MCF 10A (cell line): ENCODE results near the gene GRIP1. TPM values are rescaled to one million over a fixed set of nuclear protein-coding genes. Genes with fewer than 3 reads are reported as not detected.

Source experiments
- BruUV-seq: library from RNA; stranded (reverse); fragments of 400-500 nt; replicated peaks from 2 replicates; lab custom pipeline; 2021; lab: Mats Ljungman, UMichigan
- CTCF ChIA-PET: fragments of 300-600 bp; sonication (Branson Sonifier 250); formaldehyde crosslinking; extraction: SDS; loops from one replicate; lab custom pipeline; 2021; ENCODE audit warnings: antibody characterized with exemption, inconsistent platforms; lab: Yijun Ruan, JAX
- POLR2A ChIA-PET: fragments of 300-600, 350-650 bp; sonication (Branson Sonifier 250); formaldehyde crosslinking; extraction: SDS; loops from one replicate; lab custom pipeline; 2020; ENCODE audit warnings: antibody characterized with exemption, inconsistent platforms; lab: Yijun Ruan, JAX
- DNase-seq: peaks from one replicate; pipeline ENCODE4 v3.0.0-alpha.2; 2018; ENCODE audit not compliant: unreplicated experiment
- H3K27ac Mint-ChIP-seq: one replicate; pipeline ENCODE4 v1.8.0; 2022; ENCODE audit warnings: mild to moderate bottlenecking, low read depth, mixed read lengths; ENCODE audit not compliant: unreplicated experiment
- H3K27me3 Mint-ChIP-seq: one replicate; pipeline ENCODE4 v1.8.0; 2022; ENCODE audit warnings: mixed read lengths; ENCODE audit not compliant: insufficient read depth, unreplicated experiment
- H3K36me3 Mint-ChIP-seq: one replicate; pipeline ENCODE4 v1.8.0; 2022; ENCODE audit warnings: mild to moderate bottlenecking, moderate library complexity, mixed read lengths; ENCODE audit not compliant: insufficient read depth, unreplicated experiment
- H3K4me1 Mint-ChIP-seq: one replicate; pipeline ENCODE4 v1.8.0; 2022; ENCODE audit warnings: mixed read lengths; ENCODE audit not compliant: insufficient read depth, unreplicated experiment
- H3K4me3 Mint-ChIP-seq: one replicate; pipeline ENCODE4 v1.8.0; 2022; ENCODE audit warnings: mild to moderate bottlenecking, moderate library complexity, mixed read lengths; ENCODE audit not compliant: unreplicated experiment
- H3K9me3 Mint-ChIP-seq: one replicate; pipeline ENCODE4 v1.8.0; 2022; ENCODE audit warnings: mixed read lengths; ENCODE audit not compliant: unreplicated experiment
- CTCF ChIP-seq: fragments of 200-600 bp; IDR thresholded peaks from one replicate; pipeline ENCODE4 v1.8.0; 2022; ENCODE audit warnings: antibody characterized with exemption, mild to moderate bottlenecking; ENCODE audit not compliant: unreplicated experiment
- intact Hi-C: fragments of 100-400 bp; cut with micrococcal nuclease; formaldehyde crosslinking; loops from 2 replicates; pipeline ENCODE4 v1.14.1; 2022
- total RNA-seq: library from RNA; stranded (reverse); gene quantifications from 2 replicates; pipeline ENCODE4 v1.2.3, GENCODE V29; 2022

The GRIP1 gene
- total RNA-seq, 1 experiment from 2014 or later = 8.2 TPM

- no TSS peak for BruUV-seq
- H3K4me1 Mint-ChIP-seq = no peaks in the 10 kb centered on the region
- CTCF ChIA-PET = no interaction called here
These were observed 35.8 kb upstream of the GRIP1 start for GRCh38 chr12:66714709-66715108.

GRCh38 chr12:66713984-66714383, 35.1 kb upstream of the GRIP1 start:
- ChIA-PET POLR2A (no interaction called here), CTCF (interaction anchor here (0.6 kb wide), 1 partner anchor 15 kb away, joined by 3 read pairs; no protein-coding TSS in a partner anchor)
- intact Hi-C loops = no loop called here
- TF ChIP-seq CTCF = no peak
- Mint-ChIP-seq H3K36me3 (no peaks in the 10 kb centered on the region), H3K27ac (no peak overlapping the region), H3K4me3 (no peak overlapping the region), H3K4me1 (no peaks in the 10 kb centered on the region), H3K27me3 (peaks cover 30% of the 10 kb centered on the region), H3K9me3 (no peaks in the 10 kb centered on the region)
- no peak for DNase-seq
- BruUV-seq = no TSS peak

More at GRCh38 chr12:66714709-66715108, 35.8 kb upstream of the GRIP1 start:
- H3K27ac Mint-ChIP-seq = no peak overlapping the region
- no peak for TF ChIP-seq CTCF
- H3K9me3 Mint-ChIP-seq = no peaks in the 10 kb centered on the region
- no peak overlapping the region for H3K4me3 Mint-ChIP-seq
- H3K27me3 Mint-ChIP-seq = peaks cover 30% of the 10 kb centered on the region
- intact Hi-C loops = no loop called here
- no peak for DNase-seq
- H3K36me3 Mint-ChIP-seq = no peaks in the 10 kb centered on the region
- POLR2A ChIA-PET = no interaction called here

GRCh38 chr12:66709893-66710292, 31.0 kb upstream of the GRIP1 start:
- no peak overlapping the region for H3K27ac Mint-ChIP-seq
- H3K36me3 Mint-ChIP-seq = no peaks in the 10 kb centered on the region
- BruUV-seq = no TSS peak
- no peak for TF ChIP-seq CTCF
- no peak overlapping the region for H3K4me3 Mint-ChIP-seq
- intact Hi-C loops = loop anchor here (5.0 kb wide), 1 partner anchor 358 kb away; no protein-coding TSS in a partner anchor
- no peak for DNase-seq
- no peaks in the 10 kb centered on the region for H3K9me3 Mint-ChIP-seq
- ChIA-PET POLR2A (no interaction called here), CTCF (interaction anchor here (0.6 to 3.2 kb wide), 7 partner anchors 12 to 440 kb away, joined by 3 to 21 read pairs (median 5); no protein-coding TSS in a partner anchor)
- H3K27me3 Mint-ChIP-seq = peaks cover 40% of the 10 kb centered on the region
- H3K4me1 Mint-ChIP-seq = no peaks in the 10 kb centered on the region

- intact Hi-C loops = loop anchor here (5.0 kb wide), 1 partner anchor 357 kb away; no protein-coding TSS in a partner anchor
- Mint-ChIP-seq H3K4me3 (no peak overlapping the region), H3K9me3 (no peaks in the 10 kb centered on the region), H3K36me3 (no peaks in the 10 kb centered on the region), H3K27me3 (peaks cover 40% of the 10 kb centered on the region), H3K27ac (no peak overlapping the region), H3K4me1 (no peaks in the 10 kb centered on the region)
- no peak for DNase-seq
- ChIA-PET CTCF (interaction anchor here (0.6 to 3.2 kb wide), 8 partner anchors 9 to 440 kb away, joined by 3 to 21 read pairs (median 4); no protein-coding TSS in a partner anchor), POLR2A (no interaction called here)
- BruUV-seq = no TSS peak
- TF ChIP-seq CTCF = no peak
These were observed 30.5 kb upstream of the GRIP1 start for GRCh38 chr12:66709457-66709773.
